HAP-1 (cell line): ENCODE data around the gene TIAM2.
"Not testable (repeated sequence)": the region's sequence is repeated elsewhere in the genome, so short reads cannot be mapped to it uniquely, and the experiment has no call there.

Source experiments
- DNase-seq, 2 experiments: peaks; one replicate each; pipeline ENCODE4 v3.0.0-alpha.2; 2016 to 2020; ENCODE audit warnings: low spot score in 2 of 2
- H3K27me3 ChIP-seq: fragments of 250-450 bp; sonication (Bioruptor Pico); 2 replicates; pipeline ENCODE4 v1.5.1; 2020; ENCODE audit warnings: low read depth, mild to moderate bottlenecking, moderate library complexity
- H3K36me3 ChIP-seq: fragments of 250-450 bp; sonication (Bioruptor Pico); replicated peaks from 2 replicates; pipeline ENCODE4 v1.5.1; 2020; ENCODE audit warnings: mild to moderate bottlenecking
- H3K4me1 ChIP-seq: fragments of 250-450 bp; sonication (Bioruptor Pico); 2 replicates; pipeline ENCODE4 v1.5.1; 2020; ENCODE audit warnings: mild to moderate bottlenecking
- H3K4me3 ChIP-seq: fragments of 250-450 bp; sonication (Bioruptor Pico); 2 replicates; pipeline ENCODE4 v1.5.1; 2020; ENCODE audit warnings: mild to moderate bottlenecking, moderate library complexity
- H3K9me3 ChIP-seq: fragments of 250-450 bp; sonication (Bioruptor Pico); 2 replicates; pipeline ENCODE4 v1.5.1; 2020; ENCODE audit warnings: mild to moderate bottlenecking, moderate library complexity
- in situ Hi-C: fragments of 300-500 bp; cut with MboI; formaldehyde crosslinking; loops from 3 replicates; pipeline ENCODE4 v1.14.3; 2020; ENCODE audit warnings: low sequenced_read_pairs, inconsistent platforms, mixed read lengths

TIAM2 gene

DNA sequence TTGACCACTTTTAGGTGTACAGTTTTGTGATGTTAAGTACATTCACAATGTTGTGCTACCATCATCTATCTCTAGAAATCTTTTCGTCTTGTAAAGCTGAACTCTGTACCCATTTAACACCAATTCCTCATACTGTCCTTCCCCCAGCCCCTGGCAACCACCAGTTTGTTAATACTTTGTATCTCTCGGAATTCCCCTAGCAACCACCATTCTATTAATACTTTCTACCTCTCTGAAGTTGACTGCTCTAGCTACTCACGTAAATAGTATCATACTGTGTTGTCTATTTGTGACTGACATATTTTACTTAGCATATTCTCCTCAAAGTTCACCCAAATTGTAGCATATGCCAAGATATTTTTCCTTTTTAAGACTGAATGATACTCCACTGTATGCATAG is 186.4 kb downstream of the TIAM2 start:
- no peak for DNase-seq
- Histone ChIP-seq H3K4me1 (peaks cover 11% of the 10 kb centered on the region), H3K27me3 (no peaks in the 10 kb centered on the region), H3K36me3 (no peaks in the 10 kb centered on the region), H3K9me3 (no peaks in the 10 kb centered on the region), H3K4me3 (no peak overlapping the region)
- in situ Hi-C loops, result no loop called here

DNA sequence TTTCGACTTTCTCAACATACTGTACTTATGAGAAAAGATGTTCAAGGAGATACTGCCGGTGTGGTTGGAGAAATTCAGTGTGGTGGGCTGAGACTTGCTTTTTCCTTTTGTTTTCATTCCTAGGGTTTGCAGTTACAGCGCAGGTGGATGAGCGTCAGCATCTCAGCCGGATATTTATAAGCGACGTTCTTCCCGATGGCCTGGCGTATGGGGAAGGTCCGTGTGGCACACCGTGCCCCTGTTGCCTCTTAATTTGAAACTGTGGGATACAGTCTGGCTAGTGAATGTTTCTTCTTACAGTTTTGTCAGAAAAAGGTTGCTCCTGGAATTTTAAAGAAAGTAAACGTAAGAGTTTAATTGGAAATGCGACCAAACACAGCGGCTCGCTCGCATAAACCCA is 187.0 kb downstream of the TIAM2 start:
- in situ Hi-C loops, result no loop called here
- DNase-seq, result no peak
- peaks cover 11% of the 10 kb centered on the region for H3K4me1 ChIP-seq
- H3K9me3 ChIP-seq, result no peaks in the 10 kb centered on the region
- H3K27me3 ChIP-seq, result no peaks in the 10 kb centered on the region
- no peaks in the 10 kb centered on the region for H3K36me3 ChIP-seq
- H3K4me3 ChIP-seq, result no peak overlapping the region

DNA sequence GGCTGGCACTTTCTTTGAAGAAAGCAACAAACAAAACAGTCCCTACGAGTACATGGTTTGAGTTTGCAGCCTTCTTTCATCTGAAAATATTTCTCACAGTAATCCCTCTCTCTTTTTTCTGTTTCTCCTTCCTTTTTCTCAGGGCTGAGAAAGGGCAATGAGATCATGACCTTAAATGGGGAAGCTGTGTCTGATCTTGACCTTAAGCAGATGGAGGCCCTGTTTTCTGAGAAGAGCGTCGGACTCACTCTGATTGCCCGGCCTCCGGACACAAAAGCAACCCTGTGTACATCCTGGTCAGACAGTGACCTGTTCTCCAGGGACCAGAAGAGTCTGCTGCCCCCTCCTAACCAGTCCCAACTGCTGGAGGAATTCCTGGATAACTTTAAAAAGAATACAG is 188.0 kb downstream of the TIAM2 start:
- Histone ChIP-seq H3K36me3 (no peaks in the 10 kb centered on the region), H3K4me3 (no peak overlapping the region), H3K9me3 (no peaks in the 10 kb centered on the region), H3K27me3 (no peaks in the 10 kb centered on the region), H3K4me1 (peaks cover 14% of the 10 kb centered on the region)
- in situ Hi-C loops, result no loop called here
- DNase-seq, result no peak

DNA sequence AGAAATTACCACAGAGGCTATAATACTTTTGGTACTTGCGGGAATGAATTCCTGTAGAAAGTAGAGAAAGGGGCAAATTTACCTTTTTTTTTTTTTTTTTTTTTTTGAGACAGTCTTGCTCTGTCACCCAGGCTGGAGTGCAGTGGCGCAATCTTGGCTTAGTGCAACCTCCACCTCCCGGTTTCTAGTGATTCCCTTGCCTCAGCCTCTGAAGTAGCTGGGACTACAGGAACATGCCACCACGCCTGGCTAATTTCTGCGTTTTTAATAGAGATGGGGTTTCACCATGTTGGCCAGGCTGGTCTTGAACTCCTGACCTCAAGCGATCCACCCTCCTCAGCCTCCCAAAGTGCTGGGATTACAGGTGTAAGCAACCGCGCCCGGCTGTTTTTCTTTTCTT is 189.9 kb downstream of the TIAM2 start:
- H3K27me3 ChIP-seq, H3K9me3 ChIP-seq, DNase-seq, H3K36me3 ChIP-seq, in situ Hi-C loops, H3K4me3 ChIP-seq: not testable (repeated sequence)
- H3K4me1 ChIP-seq, result peaks cover 29% of the 10 kb centered on the region

DNA sequence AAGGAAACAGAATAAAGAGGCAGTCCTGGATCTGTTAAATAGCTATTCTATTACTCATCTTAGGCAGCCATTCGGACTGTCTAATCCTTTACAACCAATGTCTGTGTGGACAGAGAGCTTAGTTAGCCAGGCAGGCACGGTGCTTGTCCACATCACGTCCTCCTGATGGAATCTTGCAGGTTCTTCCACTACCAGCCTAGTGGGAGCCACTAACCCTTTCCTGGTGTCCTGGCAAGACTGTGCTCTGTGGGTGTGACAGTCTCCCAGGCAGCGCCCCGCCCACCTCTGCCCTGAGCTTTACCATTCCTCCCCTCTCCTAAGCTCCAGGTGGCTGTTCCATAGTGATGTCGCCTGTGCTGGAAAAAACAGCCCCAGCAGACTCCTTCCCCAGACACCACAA is 190.4 kb downstream of the TIAM2 start:
- no peaks in the 10 kb centered on the region for H3K9me3 ChIP-seq
- DNase-seq, result peak; percentile 40 to 69
- H3K36me3 ChIP-seq, result no peaks in the 10 kb centered on the region
- peaks cover 29% of the 10 kb centered on the region for H3K4me1 ChIP-seq
- no peak overlapping the region for H3K4me3 ChIP-seq
- in situ Hi-C loops, result no loop called here
- no peaks in the 10 kb centered on the region for H3K27me3 ChIP-seq

DNA sequence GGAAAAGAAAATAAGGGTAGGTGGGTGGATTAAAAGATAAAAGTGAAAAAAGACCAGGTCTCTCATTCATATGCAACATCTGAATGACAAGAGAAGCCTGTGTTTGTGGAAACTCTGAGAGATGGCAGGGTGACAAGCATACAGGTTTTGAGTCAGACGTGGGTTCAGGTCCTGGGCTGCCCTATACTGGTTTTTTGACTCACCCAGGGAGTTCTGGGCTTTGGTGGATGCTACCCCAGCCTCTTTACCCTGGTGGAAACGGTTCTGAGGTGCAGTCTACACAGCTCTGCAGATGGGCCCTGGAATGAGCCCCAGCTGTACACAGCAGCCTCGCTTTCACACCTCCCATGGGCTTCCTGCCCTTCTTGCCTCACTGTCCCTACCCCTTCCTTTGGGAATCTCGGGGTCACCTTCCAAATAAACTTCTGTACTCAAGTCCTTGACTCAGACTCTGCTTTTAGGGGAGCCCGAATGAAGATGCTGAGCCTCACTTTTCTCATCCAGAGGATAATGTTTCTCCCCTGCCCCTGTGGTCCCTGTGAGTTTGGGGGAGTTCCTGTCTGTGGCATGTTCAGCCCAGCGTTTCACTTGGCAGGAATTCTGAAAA is 191.0 kb downstream of the TIAM2 start:
- peaks cover 29% of the 10 kb centered on the region for H3K4me1 ChIP-seq
- no peaks in the 10 kb centered on the region for H3K36me3 ChIP-seq
- DNase-seq, result no peak
- H3K4me3 ChIP-seq, result no peak overlapping the region
- no peaks in the 10 kb centered on the region for H3K27me3 ChIP-seq
- in situ Hi-C loops, result no loop called here
- H3K9me3 ChIP-seq, result no peaks in the 10 kb centered on the region

DNA sequence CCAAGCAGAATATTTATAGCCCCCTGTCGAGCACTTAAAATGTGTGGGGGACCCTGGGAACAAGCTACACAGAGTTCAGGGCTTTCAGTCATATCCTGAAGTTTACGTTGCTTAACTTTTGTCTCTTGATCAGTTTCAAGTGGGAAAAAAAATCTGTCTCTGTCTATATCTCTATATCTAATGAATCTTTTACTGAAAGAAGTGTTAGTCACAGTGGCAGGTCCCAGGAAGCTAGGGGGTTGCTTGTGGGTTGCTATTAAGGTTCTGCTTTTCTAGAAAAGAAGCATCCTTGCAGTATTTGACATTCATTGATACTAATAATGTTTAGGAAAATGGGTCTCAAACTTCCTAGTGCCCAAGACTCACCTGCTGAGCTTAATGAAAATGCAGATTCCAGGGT is 192.0 kb downstream of the TIAM2 start:
- no peak for DNase-seq
- Histone ChIP-seq H3K9me3 (no peaks in the 10 kb centered on the region), H3K4me3 (no peak overlapping the region), H3K27me3 (no peaks in the 10 kb centered on the region), H3K36me3 (no peaks in the 10 kb centered on the region), H3K4me1 (peaks cover 29% of the 10 kb centered on the region)
- in situ Hi-C loops, result no loop called here

DNA sequence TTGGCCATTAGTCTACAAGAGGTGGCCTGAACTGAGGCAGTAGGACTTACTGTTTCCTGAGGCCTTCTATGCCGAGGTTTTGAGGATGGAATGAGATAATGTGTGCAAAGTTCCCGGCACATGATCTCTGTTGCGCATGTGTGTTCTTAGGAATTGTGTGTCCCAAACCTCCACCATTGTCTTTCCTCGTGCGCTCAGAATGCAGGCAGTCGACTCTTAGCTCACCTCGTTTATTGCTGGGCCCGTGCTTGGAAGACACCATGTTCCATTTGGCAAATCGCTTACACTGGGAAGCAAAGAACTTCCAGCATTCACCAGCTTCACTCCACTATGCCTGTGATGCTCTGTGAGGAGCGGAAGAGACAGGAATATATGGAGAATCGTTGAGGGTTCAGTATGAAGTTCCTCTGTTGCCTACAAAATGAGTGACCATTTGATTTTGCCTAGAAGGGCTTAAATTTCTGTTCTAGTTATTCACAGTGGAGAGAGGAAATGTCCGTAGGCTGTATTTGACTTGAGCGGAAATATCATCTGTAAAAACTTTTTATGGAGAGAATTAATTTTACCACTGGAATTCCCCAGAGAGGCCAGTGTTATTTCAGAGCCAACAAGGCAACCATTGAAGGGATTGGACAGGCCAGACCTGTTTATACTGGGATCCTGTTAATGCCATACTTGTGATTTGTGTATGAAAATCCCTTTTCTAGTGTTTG is 193.0 kb downstream of the TIAM2 start:
- in situ Hi-C loops, result no loop called here
- no peaks in the 10 kb centered on the region for H3K27me3 ChIP-seq
- no peak for DNase-seq
- no peaks in the 10 kb centered on the region for H3K9me3 ChIP-seq
- H3K4me3 ChIP-seq, result no peak overlapping the region
- H3K36me3 ChIP-seq, result no peaks in the 10 kb centered on the region
- peaks cover 29% of the 10 kb centered on the region for H3K4me1 ChIP-seq

DNA sequence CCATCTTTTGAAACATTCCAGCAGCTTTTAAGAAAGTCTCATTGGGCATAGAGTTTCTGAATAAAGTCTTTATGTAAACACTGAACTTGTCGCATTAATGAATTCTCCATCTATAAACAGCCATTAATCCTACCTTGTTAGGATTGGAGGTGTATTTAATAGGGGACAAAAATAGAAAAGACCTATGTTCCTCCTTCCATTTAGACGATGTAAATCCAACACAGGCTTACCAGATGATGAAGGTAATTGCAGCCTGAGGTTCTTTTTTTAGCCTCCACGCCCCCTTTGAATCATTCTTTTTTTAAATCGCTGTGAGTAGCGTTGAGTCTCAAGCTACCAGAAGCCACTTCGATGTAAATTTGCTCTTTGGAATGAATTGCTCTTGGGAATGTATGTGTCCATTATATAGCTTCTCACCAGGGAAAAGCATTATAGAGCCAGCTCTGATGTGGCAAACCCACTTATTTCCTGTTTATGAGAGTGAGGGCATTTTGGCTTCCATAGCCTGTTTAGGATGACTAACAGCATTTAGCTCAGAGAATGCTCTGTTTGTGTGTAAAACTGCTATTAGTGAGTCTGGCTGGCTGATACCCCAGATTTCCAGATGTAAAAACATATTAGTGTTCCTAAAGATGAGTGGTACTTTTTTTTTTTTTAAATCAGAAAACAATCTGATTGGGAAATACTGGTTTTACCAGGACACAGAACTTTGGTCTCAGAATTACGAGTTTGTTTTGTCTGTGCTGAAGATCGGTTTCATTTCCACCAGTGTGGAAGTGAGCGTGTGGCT is 193.8 kb downstream of the TIAM2 start:
- H3K4me3 ChIP-seq, result no peak overlapping the region
- H3K4me1 ChIP-seq, result peaks cover 29% of the 10 kb centered on the region
- in situ Hi-C loops, result no loop called here

DNA sequence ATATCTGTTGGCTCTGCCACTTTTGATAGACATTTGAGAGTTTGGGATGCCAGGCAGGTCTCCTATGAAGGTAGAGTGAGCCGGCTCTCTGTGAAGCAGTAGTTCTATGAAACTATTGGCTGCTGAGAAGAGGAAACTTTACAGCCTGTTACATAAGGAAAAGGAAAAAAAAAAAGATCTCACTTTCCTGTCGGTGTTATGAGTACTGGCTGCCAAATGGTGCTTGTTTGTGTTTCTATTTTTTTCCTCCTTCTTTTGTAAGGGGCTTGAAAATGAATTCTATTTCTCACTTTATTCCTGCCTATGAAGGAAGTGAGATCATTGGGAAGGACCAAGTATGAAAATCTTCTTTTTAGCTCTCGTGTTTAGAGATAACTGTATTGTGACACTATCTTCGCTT is 195.6 kb downstream of the TIAM2 start:
- no peaks in the 10 kb centered on the region for H3K36me3 ChIP-seq
- in situ Hi-C loops, result no loop called here

More for the DNA sequence above, 193.8 kb downstream of the TIAM2 start:
- Histone ChIP-seq H3K36me3 (no peaks in the 10 kb centered on the region), H3K27me3 (no peaks in the 10 kb centered on the region), H3K9me3 (no peaks in the 10 kb centered on the region)
- DNase-seq, result peak in 1 of 2 experiments; percentile 58

DNA sequence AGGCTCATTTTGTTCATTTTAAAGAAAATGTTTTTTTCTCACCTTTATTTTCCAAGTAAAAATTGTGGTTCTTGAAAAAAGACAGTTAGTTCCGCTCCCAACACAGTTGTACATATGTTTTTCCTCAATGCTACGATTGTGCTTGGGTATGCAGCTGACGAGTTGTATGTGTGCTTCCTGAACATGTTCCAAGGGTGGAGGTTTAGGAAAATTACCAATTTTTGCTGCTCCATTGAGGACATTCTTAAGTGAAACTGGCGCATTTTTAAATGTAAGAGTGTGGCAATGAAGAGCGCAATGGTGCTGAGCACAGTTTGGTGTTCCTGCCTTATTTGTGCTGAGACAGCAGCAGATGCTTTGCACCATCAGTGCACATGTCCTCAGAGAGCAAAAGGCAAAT is 198.4 kb downstream of the TIAM2 start:
- peaks cover 11% of the 10 kb centered on the region for H3K4me1 ChIP-seq
- no peak for DNase-seq
- H3K9me3 ChIP-seq, result no peaks in the 10 kb centered on the region
- H3K27me3 ChIP-seq, result no peaks in the 10 kb centered on the region
- H3K36me3 ChIP-seq, result no peaks in the 10 kb centered on the region
- in situ Hi-C loops, result no loop called here
- H3K4me3 ChIP-seq, result no peak overlapping the region

More for the DNA sequence above, 195.6 kb downstream of the TIAM2 start:
- Histone ChIP-seq H3K9me3 (no peaks in the 10 kb centered on the region), H3K27me3 (no peaks in the 10 kb centered on the region), H3K4me3 (no peak overlapping the region), H3K4me1 (peaks cover 26% of the 10 kb centered on the region)
- no peak for DNase-seq

DNA sequence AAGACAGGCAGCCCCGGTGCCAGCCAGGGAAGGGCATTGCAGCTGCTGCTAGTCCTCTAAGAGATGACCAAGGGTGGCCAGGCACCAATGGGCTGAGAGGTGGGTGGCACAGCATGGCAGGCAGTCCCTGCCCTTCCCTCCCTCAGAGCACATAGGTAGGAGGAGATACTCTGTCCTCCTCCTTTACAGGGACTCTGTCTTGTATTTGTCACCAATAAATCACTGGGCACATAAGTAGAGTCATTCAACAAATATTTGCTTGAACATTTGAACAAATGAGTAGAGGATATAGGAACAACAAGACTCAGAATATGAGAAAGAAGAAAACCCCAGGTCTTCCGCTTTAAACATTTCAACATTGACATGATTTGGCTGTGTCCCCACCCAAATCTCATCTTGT is 199.3 kb downstream of the TIAM2 start:
- Histone ChIP-seq H3K27me3 (no peaks in the 10 kb centered on the region), H3K9me3 (no peaks in the 10 kb centered on the region), H3K4me1 (peaks cover 2% of the 10 kb centered on the region), H3K4me3 (no peak overlapping the region), H3K36me3 (no peaks in the 10 kb centered on the region)
- in situ Hi-C loops, result no loop called here
- DNase-seq, result no peak

DNA sequence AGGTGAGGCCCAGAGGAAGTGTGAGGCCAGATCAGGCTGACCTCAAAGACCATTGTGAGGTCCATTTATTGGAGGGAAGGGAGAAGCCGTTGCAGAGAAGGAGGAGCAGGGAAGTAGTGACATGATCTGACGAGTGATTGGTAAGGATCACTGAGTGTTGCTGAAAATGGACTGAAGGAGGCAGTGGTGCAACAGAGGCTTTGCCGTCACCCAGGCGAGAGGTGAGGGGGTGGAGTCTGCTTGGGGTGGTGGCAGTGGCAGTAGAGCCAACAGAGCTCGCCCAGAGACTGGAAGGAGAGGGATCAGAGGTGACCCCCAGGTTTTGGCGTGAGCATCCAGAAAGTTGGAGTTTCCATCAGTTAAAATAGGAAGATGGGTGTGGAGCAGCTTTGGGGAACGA is 200.8 kb downstream of the TIAM2 start:
- Histone ChIP-seq H3K4me3 (no peak overlapping the region), H3K4me1 (peaks cover 2% of the 10 kb centered on the region), H3K9me3 (no peaks in the 10 kb centered on the region), H3K36me3 (no peaks in the 10 kb centered on the region), H3K27me3 (no peaks in the 10 kb centered on the region)
- in situ Hi-C loops, result no loop called here
- no peak for DNase-seq

DNA sequence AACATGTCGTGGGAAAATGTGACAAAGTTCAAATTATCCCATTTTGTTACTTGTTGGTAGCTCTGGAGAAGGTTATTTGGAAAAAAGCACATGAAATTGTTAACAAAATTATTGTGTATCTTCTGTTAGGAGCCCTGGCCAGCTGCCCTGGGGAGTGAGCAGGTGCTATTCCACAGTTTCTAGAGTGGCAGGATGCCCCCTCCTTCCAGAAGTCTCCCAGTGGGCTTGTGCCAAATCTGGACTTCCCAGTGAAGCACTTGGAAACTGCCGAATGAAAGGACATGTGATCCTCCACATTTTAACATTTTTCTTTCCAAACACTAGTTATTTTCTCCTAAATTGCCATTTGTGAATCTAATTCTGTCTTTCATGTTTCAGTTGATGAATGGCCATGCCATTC is 201.8 kb downstream of the TIAM2 start:
- no peak for DNase-seq
- H3K4me3 ChIP-seq, result no peak overlapping the region
- H3K4me1 ChIP-seq, result peaks cover 8% of the 10 kb centered on the region
- no peaks in the 10 kb centered on the region for H3K36me3 ChIP-seq
- no peaks in the 10 kb centered on the region for H3K27me3 ChIP-seq
- in situ Hi-C loops, result no loop called here
- no peaks in the 10 kb centered on the region for H3K9me3 ChIP-seq
